Prostate gland (tissue), 2 donors: ENCODE data around the gene UQCR11. TPM values are rescaled to one million over a fixed set of nuclear protein-coding genes. Genes with fewer than 3 reads are reported as not detected.
A peak's percentile ranks its signal among the peaks of the same experiment; 100 is the strongest.

Experiments used
- DNase-seq: peaks from one replicate; pipeline ENCODE4 v3.0.0-alpha.2; 2019; ENCODE audit warnings: low spot score
- H3K27ac ChIP-seq, 2 donors: fragments of 200-600 bp; sonication (generic); 2 replicates each; pipeline ENCODE4 v1.5.1; 2017 to 2019
- H3K27me3 ChIP-seq: fragments of 200-600 bp; sonication (generic); replicated peaks from 2 replicates; pipeline ENCODE4 v1.5.1; 2019; ENCODE audit not compliant: insufficient read depth
- H3K36me3 ChIP-seq, 2 donors: fragments of 200-600 bp; sonication (generic); 1 replicate in 1 of 2; 2 replicates in 1 of 2; pipeline versions ENCODE4 v1.5.1 to v1.8.1; 2017 to 2019
- H3K4me1 ChIP-seq: fragments of 200-600 bp; sonication (generic); replicated peaks from 2 replicates; pipeline ENCODE4 v1.5.1; 2019
- H3K4me3 ChIP-seq, 2 donors: fragments of 200-600 bp; sonication (generic); 2 replicates each; pipeline ENCODE4 v1.5.1; 2017 to 2019
- H3K9me3 ChIP-seq: fragments of 200-600 bp; sonication (generic); 2 replicates; pipeline ENCODE4 v1.5.1; 2017
- CTCF ChIP-seq, 4 experiments: fragments of 200-600 bp in 2 of 4; fragments of 450-650 bp in 2 of 4; sonication (generic) in 2 of 4; IDR thresholded peaks; 1 replicate in 3 of 4; 2 replicates in 1 of 4; pipeline ENCODE4 v1.5.1; 2016 to 2019; ENCODE audit warnings: antibody characterized with exemption in 4 of 4, mild to moderate bottlenecking in 2 of 4, moderate library complexity in 2 of 4
- POLR2A ChIP-seq: fragments of 450-650 bp; IDR thresholded peaks from one replicate; pipeline ENCODE4 v1.6.1; 2016; ENCODE audit warnings: antibody characterized with exemption, mild to moderate bottlenecking
- POLR2AphosphoS5 ChIP-seq: sonication (generic); formaldehyde crosslinking; IDR thresholded peaks from one replicate; pipeline ENCODE4 v1.6.1; 2017; ENCODE audit warnings: antibody characterized with exemption
- WGBS: methylation state at CpG from one replicate; pipeline ENCODE4 v1.1.5; 2018; 5-methylcytosine and 5-hydroxymethylcytosine counted together
- intact Hi-C: fragments of 100-400 bp; cut with DNase I; formaldehyde crosslinking; loops from one replicate; pipeline ENCODE4 v1.14.2; 2022
- total RNA-seq, 2 donors: library from RNA; depleted of rRNA; stranded (reverse); fragments of >200 nt; gene quantifications; one replicate each; pipeline ENCODE4 v1.1.0, GENCODE V29; 2016

The UQCR11 gene
- 100 to 1,000 TPM in 1 of 2 donors, 10 to 100 TPM in 1; 87.1 to 108 TPM for total RNA-seq

GRCh38 chr19:1605236-1606137 is at the start of gene UQCR11:
Gene UQCR11 (minus strand): TSS chr19:1605462. CDS start chr19:1605409, 53 bp downstream.
- under 1% methylated on average over 68 of the region's 79 CpGs for WGBS
- TF ChIP-seq CTCF (IDR thresholded peaks at IDR 0.05) = peak; percentile 14 to 71 (median 58)
- TF ChIP-seq POLR2A = peak; percentile 51
- TF ChIP-seq POLR2AphosphoS5 = peak; percentile 92
- Histone ChIP-seq H3K4me1 (peaks cover 15% of the 10 kb centered on the region), H3K27ac (peak within 1 kb of the TSS; percentile 85 to 90), H3K36me3 (no peaks in the 10 kb centered on the region), H3K9me3 (no peaks in the 10 kb centered on the region), H3K27me3 (no peaks in the 10 kb centered on the region), H3K4me3 (peak within 1 kb of the TSS; percentile 93 to 100)
- intact Hi-C loops = loop anchor here (2.0 kb wide), 1 partner anchor 47 kb away; the partner anchor contains the start of gene TCF3
- DNase-seq = peak; percentile 96

- WGBS = 77% methylated on average over 18 of the region's 18 CpGs
- TF ChIP-seq POLR2A = no peak
- no peak for TF ChIP-seq CTCF (IDR thresholded peaks at IDR 0.05)
- no peak for TF ChIP-seq POLR2AphosphoS5
- no peak overlapping the region for H3K27ac ChIP-seq
- H3K9me3 ChIP-seq = no peaks in the 10 kb centered on the region
- intact Hi-C loops = no loop called here
- peaks cover 8% of the 10 kb centered on the region for H3K4me1 ChIP-seq
- no peak overlapping the region for H3K4me3 ChIP-seq
- DNase-seq = no peak
- no peaks in the 10 kb centered on the region for H3K27me3 ChIP-seq
- H3K36me3 ChIP-seq = no peaks in the 10 kb centered on the region
These were observed 49.0 kb upstream of the UQCR11 start for GRCh38 chr19:1654178-1654792.

- Histone ChIP-seq H3K27me3 (no peaks in the 10 kb centered on the region), H3K36me3 (no peaks in the 10 kb centered on the region), H3K4me3 (peak overlapping the region; percentile 76 to 87), H3K4me1 (peaks cover 8% of the 10 kb centered on the region), H3K27ac (peak overlapping the region; percentile 99 to 100), H3K9me3 (no peaks in the 10 kb centered on the region)
- TF ChIP-seq POLR2AphosphoS5 (no peak), POLR2A (no peak), CTCF (IDR thresholded peaks at IDR 0.05) (no peak)
- WGBS = 22% methylated on average over 18 of the region's 18 CpGs
- DNase-seq = peak; percentile 21
- intact Hi-C loops = loop anchor here (2.0 kb wide), 1 partner anchor 48 kb away; the partner anchor contains the start of gene UQCR11
These were observed 48.0 kb upstream of the UQCR11 start for GRCh38 chr19:1653300-1653628.

- intact Hi-C loops = loop anchor here (2.0 kb wide), 1 partner anchor 48 kb away; the partner anchor contains the start of gene UQCR11
These were observed 47.4 kb upstream of the UQCR11 start, which contains the start of gene TCF3 for GRCh38 chr19:1652471-1653299. Gene TCF3 (minus strand): TSS chr19:1652615. CDS start chr19:1650248, 2,367 bp downstream.

More at GRCh38 chr19:1652471-1653299, 47.4 kb upstream of the UQCR11 start, which contains the start of gene TCF3:
- H3K27ac ChIP-seq = peak within 1 kb of the TSS; percentile 99 to 100
- no peaks in the 10 kb centered on the region for H3K9me3 ChIP-seq
- DNase-seq = peak; percentile 97
- TF ChIP-seq POLR2AphosphoS5 (peak; percentile 91), POLR2A (peak; percentile 50), CTCF (IDR thresholded peaks at IDR 0.05) (peak in 2 of 4 experiments; percentile 11 to 18)
- 1% methylated on average over 48 of the region's 107 CpGs for WGBS
- H3K36me3 ChIP-seq = no peaks in the 10 kb centered on the region
- H3K4me1 ChIP-seq = peaks cover 8% of the 10 kb centered on the region
- peak within 1 kb of the TSS; percentile 87 to 92 for H3K4me3 ChIP-seq
- H3K27me3 ChIP-seq = no peaks in the 10 kb centered on the region
